A549 treated with dexamethasone at 1 μM for 4 hours (cell line): ENCODE measurements around the gene NECTIN2. TPM values are rescaled to one million over a fixed set of nuclear protein-coding genes. Genes with fewer than 3 reads are reported as not detected.

Experiments used
- total RNA-seq: library from RNA; stranded (reverse); fragments of 200-300 nt; extraction: Qiagen RNA extraction; gene quantifications from 5 replicates; pipeline ENCODE4 v1.2.3, GENCODE V29; 2022

NECTIN2 gene
- total RNA-seq, result 68.1 to 82.4 TPM (median 79.9 TPM) in 5 replicates

DNA sequence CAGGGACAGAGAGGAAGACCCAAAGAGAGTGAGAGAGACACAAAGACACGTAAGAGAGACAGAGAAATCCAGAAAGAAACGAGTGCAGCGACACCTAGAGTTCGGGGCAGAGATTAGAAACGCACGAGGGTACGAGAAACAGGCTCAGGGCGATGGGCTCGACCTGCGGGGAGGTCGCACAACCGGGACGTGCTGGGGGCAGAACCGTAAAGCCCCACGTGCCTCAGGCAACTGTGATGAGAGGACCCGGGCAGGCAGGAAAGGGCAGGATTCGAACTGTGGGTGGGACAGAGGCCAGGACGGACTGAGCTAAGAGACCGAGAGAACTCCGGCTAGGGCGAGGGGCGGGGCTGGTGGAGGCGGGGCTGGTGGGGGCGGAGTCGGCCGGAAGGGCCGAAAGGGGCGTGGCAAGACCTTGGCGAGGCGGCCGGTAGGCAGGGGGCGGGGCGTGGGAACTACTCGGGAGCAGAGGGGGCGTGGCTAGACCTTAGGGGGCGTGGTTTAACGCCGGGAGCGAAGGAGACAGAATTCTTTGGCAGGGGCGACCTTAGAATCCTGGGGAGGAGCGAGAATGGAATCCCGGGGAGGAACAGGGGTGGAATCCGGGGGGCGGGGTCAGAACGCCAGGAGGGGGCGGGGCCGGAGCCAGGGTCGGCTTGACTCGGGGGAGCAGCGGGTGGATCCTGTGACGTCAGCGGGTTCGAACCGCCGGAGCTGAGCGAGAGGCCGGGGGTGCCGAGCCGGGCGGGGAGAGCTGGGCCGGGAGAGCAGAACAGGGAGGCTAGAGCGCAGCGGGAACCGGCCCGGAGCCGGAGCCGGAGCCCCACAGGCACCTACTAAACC, at the start of gene NECTIN2:
TSS of gene NECTIN2 (plus strand) at position 686 of the 843 bp plus-strand sequence. CDS start 229 bp downstream, outside the sequence.

DNA sequence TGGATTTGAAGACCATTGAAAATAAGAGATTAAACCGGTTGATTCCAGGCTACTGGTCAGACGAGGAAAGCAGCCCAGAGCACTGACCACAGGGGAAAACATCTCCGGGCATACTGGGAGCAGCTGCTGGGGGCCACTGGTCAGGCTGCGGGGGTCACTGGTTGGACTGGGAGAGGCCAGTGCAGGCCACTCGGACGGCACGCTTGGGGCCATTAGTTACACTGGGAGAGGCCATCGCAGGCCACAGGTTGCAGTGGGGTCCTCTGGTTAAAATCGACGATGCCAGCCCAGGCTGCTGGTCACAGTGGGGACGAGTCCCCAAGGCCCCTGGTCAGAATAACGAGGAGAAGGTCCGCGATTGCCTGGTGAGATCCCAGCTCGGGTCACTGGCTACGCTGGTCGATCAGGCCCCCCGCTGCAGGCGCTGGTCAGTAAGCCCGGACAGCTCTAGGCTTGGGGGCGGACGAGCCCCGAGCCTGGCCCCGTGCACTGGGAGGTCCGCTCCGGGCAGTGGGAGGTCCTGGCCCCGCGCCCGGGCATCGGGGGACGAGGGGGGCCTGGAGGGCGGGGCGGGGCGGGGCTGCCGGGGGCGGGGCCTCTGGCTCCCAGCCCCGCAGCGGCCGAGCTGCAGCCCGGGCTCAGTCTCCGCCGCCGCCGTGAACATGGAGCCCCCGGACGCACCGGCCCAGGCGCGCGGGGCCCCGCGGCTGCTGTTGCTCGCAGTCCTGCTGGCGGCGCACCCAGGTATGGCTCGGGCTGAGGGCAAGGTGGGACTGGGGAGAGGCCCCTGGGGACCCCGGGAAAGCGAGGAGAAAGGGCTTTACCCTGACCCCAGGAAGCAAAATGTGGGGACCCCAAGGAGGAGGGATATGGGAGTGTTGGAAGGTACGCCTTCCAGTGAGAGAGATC, 37.4 kb upstream of the NECTIN2 start, which contains the start of gene BCAM:
TSS of gene BCAM (plus strand) at position 641 of the 909 bp plus-strand sequence. CDS start at position 663, 22 bp downstream.

DNA sequence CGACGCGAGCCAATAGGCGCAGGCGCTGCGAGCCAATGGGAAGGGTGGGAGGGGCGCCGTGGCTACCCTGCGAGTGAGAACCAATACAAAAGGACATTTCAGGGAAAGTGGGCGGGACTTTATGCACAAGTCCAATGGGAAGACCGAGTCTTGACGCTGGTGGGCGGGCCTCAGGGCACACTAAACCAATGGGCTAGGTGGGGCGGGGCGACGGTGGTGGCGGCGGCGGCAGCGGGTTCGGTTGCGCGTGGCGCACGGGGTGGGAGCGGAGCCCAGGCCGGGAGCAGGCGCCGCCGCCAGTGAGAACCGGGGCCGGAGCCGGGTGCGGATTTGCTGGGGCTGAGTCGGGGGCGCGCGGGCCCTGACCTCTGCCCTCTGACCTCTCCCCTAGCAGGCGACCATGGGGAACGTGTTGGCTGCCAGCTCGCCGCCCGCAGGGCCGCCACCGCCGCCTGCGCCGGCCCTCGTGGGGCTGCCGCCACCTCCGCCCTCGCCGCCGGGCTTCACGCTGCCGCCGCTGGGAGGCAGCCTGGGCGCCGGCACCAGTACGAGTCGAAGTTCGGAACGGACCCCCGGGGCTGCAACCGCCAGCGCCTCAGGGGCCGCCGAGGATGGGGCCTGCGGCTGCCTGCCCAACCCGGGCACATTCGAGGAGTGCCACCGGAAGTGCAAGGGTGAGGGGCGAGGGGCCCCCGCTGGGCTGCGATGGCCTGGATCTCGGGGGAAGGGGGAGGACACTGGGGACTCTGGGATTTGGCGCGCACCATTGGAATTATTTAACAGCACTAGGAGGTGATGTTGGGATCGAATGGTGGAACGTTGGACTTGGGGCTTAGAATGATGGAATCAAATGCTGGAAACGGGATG, 45.2 kb downstream of the NECTIN2 start, which contains the start of gene TOMM40:
TSS of gene TOMM40 (plus strand) at position 239 of the 867 bp plus-strand sequence. CDS start at position 401, 162 bp downstream.

DNA sequence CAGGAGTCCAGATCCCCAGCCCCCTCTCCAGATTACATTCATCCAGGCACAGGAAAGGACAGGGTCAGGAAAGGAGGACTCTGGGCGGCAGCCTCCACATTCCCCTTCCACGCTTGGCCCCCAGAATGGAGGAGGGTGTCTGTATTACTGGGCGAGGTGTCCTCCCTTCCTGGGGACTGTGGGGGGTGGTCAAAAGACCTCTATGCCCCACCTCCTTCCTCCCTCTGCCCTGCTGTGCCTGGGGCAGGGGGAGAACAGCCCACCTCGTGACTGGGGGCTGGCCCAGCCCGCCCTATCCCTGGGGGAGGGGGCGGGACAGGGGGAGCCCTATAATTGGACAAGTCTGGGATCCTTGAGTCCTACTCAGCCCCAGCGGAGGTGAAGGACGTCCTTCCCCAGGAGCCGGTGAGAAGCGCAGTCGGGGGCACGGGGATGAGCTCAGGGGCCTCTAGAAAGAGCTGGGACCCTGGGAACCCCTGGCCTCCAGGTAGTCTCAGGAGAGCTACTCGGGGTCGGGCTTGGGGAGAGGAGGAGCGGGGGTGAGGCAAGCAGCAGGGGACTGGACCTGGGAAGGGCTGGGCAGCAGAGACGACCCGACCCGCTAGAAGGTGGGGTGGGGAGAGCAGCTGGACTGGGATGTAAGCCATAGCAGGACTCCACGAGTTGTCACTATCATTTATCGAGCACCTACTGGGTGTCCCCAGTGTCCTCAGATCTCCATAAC, 59.5 kb downstream of the NECTIN2 start, which contains the start of gene APOE:
TSS of gene APOE (plus strand) at position 360 of the 724 bp plus-strand sequence. CDS start 829 bp downstream, outside the sequence.

DNA sequence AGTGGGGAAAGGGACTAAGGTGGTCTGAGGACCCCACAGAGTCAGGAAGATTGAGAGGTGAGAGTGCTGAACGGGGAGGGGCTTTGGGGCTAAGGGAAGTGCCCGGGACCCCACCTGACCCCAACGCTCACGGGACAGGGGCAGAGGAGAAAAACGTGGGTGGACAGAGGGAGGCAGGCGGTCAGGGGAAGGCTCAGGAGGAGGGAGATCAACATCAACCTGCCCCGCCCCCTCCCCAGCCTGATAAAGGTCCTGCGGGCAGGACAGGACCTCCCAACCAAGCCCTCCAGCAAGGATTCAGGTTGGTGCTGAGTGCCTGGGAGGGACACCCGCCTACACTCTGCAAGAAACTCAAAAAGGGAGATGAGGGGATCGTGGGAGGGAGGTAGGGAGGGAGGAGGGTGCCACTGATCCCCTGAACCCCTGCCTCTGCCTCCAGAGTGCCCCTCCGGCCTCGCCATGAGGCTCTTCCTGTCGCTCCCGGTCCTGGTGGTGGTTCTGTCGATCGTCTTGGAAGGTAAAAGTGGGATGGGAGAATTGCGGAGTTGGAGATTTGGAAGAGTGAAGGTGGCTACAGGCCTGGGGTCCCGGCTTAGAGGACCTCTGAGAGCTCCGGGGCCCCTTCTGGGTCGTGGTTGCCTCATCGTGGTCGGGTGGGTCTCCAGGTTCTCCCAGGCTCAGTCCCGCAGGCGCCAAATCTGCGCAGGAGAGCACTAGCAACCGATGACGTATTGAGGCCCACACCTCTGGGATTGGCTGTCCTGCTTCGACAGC, 68.5 kb downstream of the NECTIN2 start, which contains the start of gene APOC1:
TSS of gene APOC1 (plus strand) at position 176 of the 774 bp plus-strand sequence. CDS start at position 460, 284 bp downstream.

Other genes with a start within 250 kb of the NECTIN2 start
- 0.19 to 0.74 TPM (median 0.43 TPM) in 5 replicates for gene IGSF23, start 232.7 kb upstream of the NECTIN2 start, total RNA-seq
- 102 to 134 TPM (median 128 TPM) in 5 replicates for gene PVR, start 202.4 kb upstream of the NECTIN2 start, total RNA-seq
- gene CEACAM19, start 174.8 kb upstream of the NECTIN2 start, total RNA-seq, result 6.3 to 12.6 TPM (median 10.0 TPM) in 5 replicates
- 0.05 to 0.14 TPM (median 0.08 TPM) in 4 of 5 replicates, not detected in the other for gene CEACAM16, start 147.1 kb upstream of the NECTIN2 start, total RNA-seq
- 25.7 to 66.4 TPM (median 59.5 TPM) in 5 replicates for gene BCL3, start 97.6 kb upstream of the NECTIN2 start, total RNA-seq
- 0.06 TPM in 1 of 5 replicates, not detected in the others for gene CBLC, start 68.4 kb upstream of the NECTIN2 start, total RNA-seq
- 56.0 to 89.4 TPM (median 81.7 TPM) in 5 replicates for gene BCAM, start 37.2 kb upstream of the NECTIN2 start, total RNA-seq
- 188 to 264 TPM (median 240 TPM) in 5 replicates for gene TOMM40, start 45.0 kb downstream of the NECTIN2 start, total RNA-seq
- gene APOE, start 59.5 kb downstream of the NECTIN2 start, total RNA-seq, result 10.3 to 17.3 TPM (median 12.0 TPM) in 5 replicates
- 91.2 to 130 TPM (median 94.0 TPM) in 5 replicates for gene APOC1, start 68.3 kb downstream of the NECTIN2 start, total RNA-seq
- not detected in 5 replicates for gene APOC4, start 95.9 kb downstream of the NECTIN2 start, total RNA-seq
- not detected in 5 replicates for gene APOC2, start 99.8 kb downstream of the NECTIN2 start, total RNA-seq
- 119 to 206 TPM (median 194 TPM) in 5 replicates for gene CLPTM1, start 109.1 kb downstream of the NECTIN2 start, total RNA-seq
- gene RELB, start 155.2 kb downstream of the NECTIN2 start, total RNA-seq, result 21.2 to 36.9 TPM (median 33.8 TPM) in 5 replicates
- 47.7 to 70.6 TPM (median 64.3 TPM) in 5 replicates for gene CLASRP, start 192.7 kb downstream of the NECTIN2 start, total RNA-seq
- 11.5 to 21.3 TPM (median 18.6 TPM) in 5 replicates for gene ZNF296, start 230.2 kb downstream of the NECTIN2 start, total RNA-seq
- 81.0 to 104 TPM (median 81.9 TPM) in 5 replicates for gene GEMIN7, start 233.0 kb downstream of the NECTIN2 start, total RNA-seq
- gene PPP1R37, start 246.9 kb downstream of the NECTIN2 start, total RNA-seq, result 27.7 to 43.9 TPM (median 36.7 TPM) in 5 replicates